Measurements from ENCODE around the gene KANSL1L.

KANSL1L gene

DNA sequence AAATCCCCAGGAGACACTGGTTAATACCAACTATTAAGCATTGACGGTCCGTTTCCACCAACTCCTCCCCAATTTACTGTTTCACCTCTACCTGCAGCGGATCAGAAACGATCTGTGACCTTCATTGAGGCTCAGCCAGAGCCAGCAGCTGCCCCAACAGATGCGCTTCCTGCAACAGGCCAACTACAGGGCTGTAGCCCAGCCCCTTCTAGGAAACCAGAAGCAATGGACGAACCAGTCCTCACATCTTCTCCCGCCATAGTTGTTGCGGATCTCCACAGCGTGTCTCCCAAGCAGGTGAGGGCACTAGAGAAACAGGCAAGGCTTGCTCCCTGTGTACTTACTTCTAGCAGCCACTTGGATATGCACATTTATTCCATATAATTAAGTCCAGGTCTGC is 177.2 kb downstream of the KANSL1L start:
- no peak for TF ChIP-seq CREB1 (IDR thresholded peaks at IDR 0.05; ENCODE audit: low read depth)
- TF ChIP-seq TAF1 (IDR thresholded peaks at IDR 0.05; ENCODE audit: low read depth): no peak
- no peak for TF ChIP-seq TCF12 (IDR thresholded peaks at IDR 0.05; ENCODE audit: low read depth)

DNA sequence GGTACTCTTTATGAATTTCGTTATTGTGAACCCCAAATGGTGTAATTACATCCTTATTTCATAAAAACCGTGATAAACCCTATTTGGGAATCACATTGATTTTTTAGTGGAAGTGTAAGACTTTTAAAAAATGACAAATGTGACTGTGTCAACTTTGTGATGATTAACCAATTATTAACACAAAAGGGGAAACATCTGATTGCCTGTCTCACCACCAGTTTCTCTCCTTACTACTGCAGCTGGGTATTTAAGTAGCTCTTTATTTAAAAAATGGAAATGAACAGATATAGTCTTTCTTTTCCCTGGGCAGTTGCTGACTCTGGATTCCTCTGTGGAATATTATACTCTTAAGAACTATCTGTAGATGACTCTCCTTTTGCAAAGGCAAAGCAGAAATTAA is 180.4 kb downstream of the KANSL1L start:
- no peak for TF ChIP-seq NFIC (IDR thresholded peaks at IDR 0.05)
- TF ChIP-seq, protein P1, sequence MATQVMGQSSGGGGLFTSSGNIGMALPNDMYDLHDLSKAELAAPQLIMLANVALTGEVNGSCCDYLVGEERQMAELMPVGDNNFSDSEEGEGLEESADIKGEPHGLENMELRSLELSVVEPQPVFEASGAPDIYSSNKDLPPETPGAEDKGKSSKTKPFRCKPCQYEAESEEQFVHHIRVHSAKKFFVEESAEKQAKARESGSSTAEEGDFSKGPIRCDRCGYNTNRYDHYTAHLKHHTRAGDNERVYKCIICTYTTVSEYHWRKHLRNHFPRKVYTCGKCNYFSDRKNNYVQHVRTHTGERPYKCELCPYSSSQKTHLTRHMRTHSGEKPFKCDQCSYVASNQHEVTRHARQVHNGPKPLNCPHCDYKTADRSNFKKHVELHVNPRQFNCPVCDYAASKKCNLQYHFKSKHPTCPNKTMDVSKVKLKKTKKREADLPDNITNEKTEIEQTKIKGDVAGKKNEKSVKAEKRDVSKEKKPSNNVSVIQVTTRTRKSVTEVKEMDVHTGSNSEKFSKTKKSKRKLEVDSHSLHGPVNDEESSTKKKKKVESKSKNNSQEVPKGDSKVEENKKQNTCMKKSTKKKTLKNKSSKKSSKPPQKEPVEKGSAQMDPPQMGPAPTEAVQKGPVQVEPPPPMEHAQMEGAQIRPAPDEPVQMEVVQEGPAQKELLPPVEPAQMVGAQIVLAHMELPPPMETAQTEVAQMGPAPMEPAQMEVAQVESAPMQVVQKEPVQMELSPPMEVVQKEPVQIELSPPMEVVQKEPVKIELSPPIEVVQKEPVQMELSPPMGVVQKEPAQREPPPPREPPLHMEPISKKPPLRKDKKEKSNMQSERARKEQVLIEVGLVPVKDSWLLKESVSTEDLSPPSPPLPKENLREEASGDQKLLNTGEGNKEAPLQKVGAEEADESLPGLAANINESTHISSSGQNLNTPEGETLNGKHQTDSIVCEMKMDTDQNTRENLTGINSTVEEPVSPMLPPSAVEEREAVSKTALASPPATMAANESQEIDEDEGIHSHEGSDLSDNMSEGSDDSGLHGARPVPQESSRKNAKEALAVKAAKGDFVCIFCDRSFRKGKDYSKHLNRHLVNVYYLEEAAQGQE (IDR thresholded peaks at IDR 0.05; ENCODE audit: low read depth): no peak
- TF ChIP-seq EGR1 (IDR thresholded peaks at IDR 0.05): no peak
- TF ChIP-seq CEBPB (IDR thresholded peaks at IDR 0.05): no peak
- no peak for TF ChIP-seq TAF1 (IDR thresholded peaks at IDR 0.05; ENCODE audit: low read depth)
- TF ChIP-seq, protein P2, sequence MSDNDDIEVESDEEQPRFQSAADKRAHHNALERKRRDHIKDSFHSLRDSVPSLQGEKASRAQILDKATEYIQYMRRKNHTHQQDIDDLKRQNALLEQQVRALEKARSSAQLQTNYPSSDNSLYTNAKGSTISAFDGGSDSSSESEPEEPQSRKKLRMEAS (IDR thresholded peaks at IDR 0.05): no peak
- TF ChIP-seq FOXM1 (IDR thresholded peaks at IDR 0.05; ENCODE audit: borderline replicate concordance, low read depth): no peak
- TF ChIP-seq TEAD4 (IDR thresholded peaks at IDR 0.05): no peak

DNA sequence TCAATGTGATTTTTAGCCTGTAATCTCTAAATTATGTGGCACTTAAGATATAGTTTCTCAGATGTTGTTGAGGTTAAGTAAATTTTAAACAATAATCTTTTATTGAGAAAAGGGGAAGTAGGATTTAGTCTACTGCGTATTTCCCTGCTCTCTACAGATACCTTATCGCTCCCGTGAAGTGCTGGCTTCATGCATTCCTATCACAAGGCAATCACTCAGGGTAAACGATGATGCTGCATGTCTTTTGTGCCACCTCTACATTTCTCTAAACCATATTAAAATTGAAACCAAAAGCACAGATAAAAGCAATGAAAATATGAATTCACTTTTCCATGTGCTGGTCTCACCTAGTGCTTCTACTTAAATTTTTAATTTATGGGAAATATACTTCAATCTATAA is 183.2 kb downstream of the KANSL1L start:
- TF ChIP-seq EGR1 (IDR thresholded peaks at IDR 0.05) (no peak), NFIC (IDR thresholded peaks at IDR 0.05) (no peak), RAD21 (IDR thresholded peaks at IDR 0.05; ENCODE audit: low read depth) (no peak), CEBPB (IDR thresholded peaks at IDR 0.05) (no peak), TCF12 (IDR thresholded peaks at IDR 0.05; ENCODE audit: low read depth) (no peak), CREB1 (IDR thresholded peaks at IDR 0.05; ENCODE audit: low read depth) (no peak), TAF1 (IDR thresholded peaks at IDR 0.05; ENCODE audit: low read depth) (no peak), TEAD4 (IDR thresholded peaks at IDR 0.05) (no peak), FOXM1 (IDR thresholded peaks at IDR 0.05; ENCODE audit: borderline replicate concordance, low read depth) (no peak), YY1 (IDR thresholded peaks at IDR 0.05; ENCODE audit: low read depth) (no peak), ZBTB7A (IDR thresholded peaks at IDR 0.05; ENCODE audit: low read depth) (no peak), EP300 (IDR thresholded peaks at IDR 0.05; ENCODE audit: borderline replicate concordance) (no peak)
- TF ChIP-seq, protein P2 (IDR thresholded peaks at IDR 0.05): no peak

DNA sequence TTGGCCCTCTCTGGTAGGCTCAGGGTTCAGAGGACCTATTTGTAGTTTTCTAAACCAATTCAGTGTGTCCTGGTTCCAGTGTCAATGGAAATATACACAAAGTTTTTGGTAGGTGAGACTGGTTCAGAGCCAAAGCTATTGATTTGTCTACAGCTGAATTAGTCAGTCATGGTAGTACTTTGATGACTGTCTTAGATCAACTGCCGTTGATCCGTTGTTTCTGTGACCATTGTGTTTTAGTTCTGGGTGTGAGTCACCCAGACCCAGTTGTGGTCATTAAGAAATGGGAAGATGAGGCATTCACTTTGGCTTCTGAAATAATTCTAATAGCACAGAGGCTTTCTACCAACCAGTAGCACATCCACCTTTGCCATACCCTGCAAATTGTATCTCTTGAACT is 184.8 kb downstream of the KANSL1L start:
- TF ChIP-seq, protein P2 (IDR thresholded peaks at IDR 0.05): no peak
- TF ChIP-seq, protein P1 (IDR thresholded peaks at IDR 0.05; ENCODE audit: low read depth): no peak
- TF ChIP-seq FOXM1 (IDR thresholded peaks at IDR 0.05; ENCODE audit: borderline replicate concordance, low read depth) (no peak), EGR1 (IDR thresholded peaks at IDR 0.05) (no peak), RAD21 (IDR thresholded peaks at IDR 0.05; ENCODE audit: low read depth) (no peak), TAF1 (IDR thresholded peaks at IDR 0.05; ENCODE audit: low read depth) (no peak)
- TF ChIP-seq, protein P3, sequence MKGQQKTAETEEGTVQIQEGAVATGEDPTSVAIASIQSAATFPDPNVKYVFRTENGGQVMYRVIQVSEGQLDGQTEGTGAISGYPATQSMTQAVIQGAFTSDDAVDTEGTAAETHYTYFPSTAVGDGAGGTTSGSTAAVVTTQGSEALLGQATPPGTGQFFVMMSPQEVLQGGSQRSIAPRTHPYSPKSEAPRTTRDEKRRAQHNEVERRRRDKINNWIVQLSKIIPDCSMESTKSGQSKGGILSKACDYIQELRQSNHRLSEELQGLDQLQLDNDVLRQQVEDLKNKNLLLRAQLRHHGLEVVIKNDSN (IDR thresholded peaks at IDR 0.05): no peak

DNA sequence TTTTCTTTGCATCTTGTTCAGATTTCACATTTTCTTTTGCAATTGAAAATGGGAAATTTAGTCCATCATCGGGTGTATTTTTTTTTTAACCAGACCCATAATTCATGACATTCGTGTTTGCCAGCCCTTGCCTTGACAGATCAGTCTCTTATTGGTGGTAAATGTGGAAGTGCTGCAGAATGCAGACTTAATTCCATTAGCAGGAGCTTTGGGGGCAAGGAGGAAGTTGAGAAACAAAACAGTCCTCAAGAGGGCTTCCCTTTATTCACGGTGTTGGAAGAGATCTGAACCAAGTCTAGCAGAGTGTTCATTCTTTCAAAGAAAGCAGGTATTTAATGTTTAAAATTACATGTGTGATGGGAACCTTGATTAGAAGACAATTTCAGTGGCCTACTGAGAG is 185.3 kb downstream of the KANSL1L start:
- TF ChIP-seq, protein P2 (IDR thresholded peaks at IDR 0.05): no peak
- TF ChIP-seq TAF1 (IDR thresholded peaks at IDR 0.05; ENCODE audit: low read depth): no peak

DNA sequence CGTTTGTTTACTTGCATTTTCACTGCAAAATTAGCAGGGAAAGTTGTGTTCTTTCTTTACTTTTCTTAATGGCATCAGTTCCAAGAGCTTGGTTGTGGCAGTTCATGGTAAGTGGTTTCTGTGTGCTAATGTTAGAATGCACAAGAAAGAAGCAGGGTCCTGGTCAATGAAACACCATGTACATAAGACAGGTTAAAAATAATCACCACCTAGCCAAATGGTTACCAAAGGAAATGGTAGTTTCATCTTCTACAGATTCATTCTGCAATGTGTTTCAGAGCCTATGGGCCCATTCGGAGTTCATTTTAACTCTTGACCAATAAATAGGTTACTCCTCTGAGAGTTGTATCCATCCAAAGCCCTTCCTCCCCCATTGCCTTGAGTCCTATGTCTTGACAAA is 186.9 kb downstream of the KANSL1L start:
- TF ChIP-seq YY1 (IDR thresholded peaks at IDR 0.05; ENCODE audit: low read depth) (no peak), ZBTB7A (IDR thresholded peaks at IDR 0.05; ENCODE audit: low read depth) (no peak), NFIC (IDR thresholded peaks at IDR 0.05) (no peak), CEBPB (IDR thresholded peaks at IDR 0.05) (no peak)
- TF ChIP-seq, protein P1 (IDR thresholded peaks at IDR 0.05; ENCODE audit: low read depth): no peak
